Neutrophil (primary cell): Measurements from ENCODE around the gene JAKMIP1.

Experiments used
- H3K27ac ChIP-seq: fragments of 200-600 bp; sonication (generic); 2 replicates; pipeline ENCODE4 v1.5.1; 2016; ENCODE audit warnings: mild to moderate bottlenecking, moderate library complexity
- H3K27me3 ChIP-seq: fragments of 200-600 bp; sonication (generic); 2 replicates; pipeline ENCODE4 v1.6.0; 2016; ENCODE audit warnings: mild to moderate bottlenecking
- H3K36me3 ChIP-seq: fragments of 200-600 bp; sonication (generic); 2 replicates; pipeline ENCODE4 v1.5.1; 2017
- H3K4me1 ChIP-seq, 2 experiments: fragments of 200-600 bp in 1 of 2; sonication (generic) in 1 of 2; 1 replicate in 1 of 2; 2 replicates in 1 of 2; pipeline versions ENCODE4 v1.5.1 to v1.6.1; 2013 to 2016; ENCODE audit warnings: low read depth in 1 of 2, low read length in 1 of 2, mild to moderate bottlenecking in 1 of 2, moderate library complexity in 1 of 2; ENCODE audit not compliant: control insufficient read depth in 1 of 2, insufficient read depth in 1 of 2
- H3K4me3 ChIP-seq, 2 experiments: fragments of 200-600 bp in 1 of 2; sonication (generic) in 1 of 2; 1 replicate in 1 of 2; 2 replicates in 1 of 2; pipeline ENCODE4 v1.5.1; 2013 to 2016; ENCODE audit warnings: low read depth in 1 of 2, low read length in 1 of 2, mild to moderate bottlenecking in 1 of 2, moderate library complexity in 1 of 2
- H3K9me3 ChIP-seq: fragments of 200-600 bp; sonication (generic); 2 replicates; pipeline ENCODE4 v1.5.1; 2016
- CTCF ChIP-seq: fragments of 200-600 bp; sonication (generic); IDR thresholded peaks from 2 replicates; pipeline ENCODE4 v1.5.1; 2016; ENCODE audit warnings: antibody characterized with exemption

JAKMIP1 gene

GRCh38 chr4:6116696-6117285, 83.6 kb downstream of the JAKMIP1 start:
- Histone ChIP-seq H3K4me1 (no peaks in the 10 kb centered on the region), H3K4me3 (no peak overlapping the region), H3K9me3 (no peaks in the 10 kb centered on the region), H3K27ac (no peak overlapping the region), H3K36me3 (no peaks in the 10 kb centered on the region), H3K27me3 (peaks cover 25% of the 10 kb centered on the region)
- TF ChIP-seq CTCF = no peak

- TF ChIP-seq CTCF = no peak
- H3K27me3 ChIP-seq = peaks cover 25% of the 10 kb centered on the region
- no peak overlapping the region for H3K4me3 ChIP-seq
- H3K36me3 ChIP-seq = no peaks in the 10 kb centered on the region
- no peak overlapping the region for H3K27ac ChIP-seq
- no peaks in the 10 kb centered on the region for H3K4me1 ChIP-seq
- H3K9me3 ChIP-seq = no peaks in the 10 kb centered on the region
Observed at GRCh38 chr4:6115746-6116586, 84.4 kb downstream of the JAKMIP1 start.

GRCh38 chr4:6115342-6115741, 85.0 kb downstream of the JAKMIP1 start:
- no peak for TF ChIP-seq CTCF
- no peak overlapping the region for H3K27ac ChIP-seq

GRCh38 chr4:6114601-6115000, 85.7 kb downstream of the JAKMIP1 start:
- Histone ChIP-seq H3K36me3 (no peaks in the 10 kb centered on the region), H3K27ac (no peak overlapping the region), H3K9me3 (no peaks in the 10 kb centered on the region), H3K27me3 (peaks cover 25% of the 10 kb centered on the region), H3K4me1 (no peaks in the 10 kb centered on the region), H3K4me3 (no peak overlapping the region)
- TF ChIP-seq CTCF = no peak

More at GRCh38 chr4:6115342-6115741, 85.0 kb downstream of the JAKMIP1 start:
- H3K4me1 ChIP-seq = no peaks in the 10 kb centered on the region
- no peak overlapping the region for H3K4me3 ChIP-seq
- peaks cover 25% of the 10 kb centered on the region for H3K27me3 ChIP-seq
- H3K9me3 ChIP-seq = no peaks in the 10 kb centered on the region
- no peaks in the 10 kb centered on the region for H3K36me3 ChIP-seq

- Histone ChIP-seq H3K36me3 (no peaks in the 10 kb centered on the region), H3K9me3 (no peaks in the 10 kb centered on the region), H3K27ac (no peak overlapping the region), H3K4me3 (no peak overlapping the region), H3K27me3 (peaks cover 25% of the 10 kb centered on the region), H3K4me1 (no peaks in the 10 kb centered on the region)
- TF ChIP-seq CTCF = no peak
Observed at GRCh38 chr4:6114181-6114580, 86.2 kb downstream of the JAKMIP1 start.
